IgD-negative memory B cell (primary cell): ENCODE data around the gene TAB3. TPM values are rescaled to one million over a fixed set of nuclear protein-coding genes. Genes with fewer than 3 reads are reported as not detected.

ENCODE experiments used
- H3K27ac Mint-ChIP-seq, 3 donors: one replicate each; pipeline ENCODE4 v1.8.0; 2020 to 2022; ENCODE audit warnings: mild to moderate bottlenecking in 3 of 3, mixed read lengths in 3 of 3, moderate library complexity in 1 of 3
- H3K27me3 Mint-ChIP-seq: one replicate; pipeline ENCODE4 v1.8.0; 2021; ENCODE audit warnings: mixed read lengths
- H3K36me3 Mint-ChIP-seq: one replicate; pipeline ENCODE4 v1.8.0; 2020; ENCODE audit warnings: mild to moderate bottlenecking, mixed read lengths
- H3K4me1 Mint-ChIP-seq, 3 donors: one replicate each; pipeline ENCODE4 v1.8.0; 2020 to 2022; ENCODE audit warnings: mixed read lengths in 3 of 3, mild to moderate bottlenecking in 1 of 3
- H3K4me3 Mint-ChIP-seq, 4 donors: one replicate each; pipeline ENCODE4 v1.8.0; 2020 to 2022; ENCODE audit warnings: mild to moderate bottlenecking in 4 of 4, mixed read lengths in 4 of 4, moderate library complexity in 3 of 4
- H3K9me3 Mint-ChIP-seq, 3 donors: one replicate each; pipeline ENCODE4 v1.8.0; 2020 to 2021; ENCODE audit warnings: mixed read lengths in 3 of 3, mild to moderate bottlenecking in 1 of 3
- polyA plus RNA-seq: library from polyadenylated mRNA; unstranded; fragments of 300-500 nt; fragmentation: Illumina TruSeq; gene quantifications from one replicate; pipeline ENCODE4 v1.2.3, GENCODE V29; 2021

The TAB3 gene
- polyA plus RNA-seq, 1 donor from 2014 or later = 4.6 TPM

DNA sequence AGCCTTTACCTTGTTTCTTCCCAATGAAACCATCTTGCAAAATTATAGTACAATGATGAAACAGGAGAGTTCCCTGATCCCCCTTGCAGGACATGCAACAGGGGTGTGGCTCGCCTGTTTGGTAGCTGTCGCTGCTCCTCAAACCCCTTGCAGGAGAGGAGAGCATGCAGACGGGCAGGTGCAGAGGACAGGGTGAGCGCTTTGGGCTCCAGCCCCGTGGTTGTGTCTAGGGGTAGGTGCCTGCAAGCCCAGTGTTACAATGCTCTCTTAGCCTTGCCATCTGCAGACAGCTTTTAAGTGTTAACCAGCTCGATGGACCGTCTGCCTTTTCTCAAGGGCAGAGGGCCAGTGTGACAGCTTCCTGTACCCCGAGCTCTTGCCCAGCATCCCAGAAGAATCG is 102.0 kb downstream of the TAB3 start:
- H3K4me3 Mint-ChIP-seq = no peak overlapping the region
- H3K27me3 Mint-ChIP-seq = peaks cover 1% of the 10 kb centered on the region

DNA sequence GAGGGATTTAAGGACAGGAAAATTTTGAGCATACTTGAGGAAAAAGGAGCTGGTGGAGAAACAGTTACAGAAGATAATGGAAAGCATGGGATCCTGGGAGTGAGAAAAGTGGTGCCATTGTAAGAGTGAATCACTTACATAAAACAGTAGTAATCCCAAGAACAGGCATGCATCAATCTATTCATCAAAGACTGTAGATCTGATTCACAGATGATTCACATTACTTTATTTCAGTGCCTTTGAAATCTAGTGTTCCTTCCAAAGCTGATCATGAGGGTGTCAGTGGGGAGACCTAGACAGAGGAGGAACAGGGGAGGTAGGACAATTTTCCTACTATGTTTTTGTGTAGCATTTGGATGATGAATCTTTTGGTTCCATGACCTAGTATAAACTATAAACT is 102.7 kb downstream of the TAB3 start:
- Mint-ChIP-seq H3K36me3 (no peaks in the 10 kb centered on the region), H3K27ac (no peak overlapping the region), H3K27me3 (peaks cover 1% of the 10 kb centered on the region), H3K4me1 (no peaks in the 10 kb centered on the region), H3K9me3 (peaks cover 0 to 7% (median 2%) of the 10 kb centered on the region in 3 donors), H3K4me3 (no peak overlapping the region)

More for the DNA sequence above, 102.0 kb downstream of the TAB3 start:
- Mint-ChIP-seq H3K27ac (no peak overlapping the region), H3K4me1 (no peaks in the 10 kb centered on the region), H3K9me3 (peaks cover 0 to 5% (median 2%) of the 10 kb centered on the region in 3 donors), H3K36me3 (no peaks in the 10 kb centered on the region)

DNA sequence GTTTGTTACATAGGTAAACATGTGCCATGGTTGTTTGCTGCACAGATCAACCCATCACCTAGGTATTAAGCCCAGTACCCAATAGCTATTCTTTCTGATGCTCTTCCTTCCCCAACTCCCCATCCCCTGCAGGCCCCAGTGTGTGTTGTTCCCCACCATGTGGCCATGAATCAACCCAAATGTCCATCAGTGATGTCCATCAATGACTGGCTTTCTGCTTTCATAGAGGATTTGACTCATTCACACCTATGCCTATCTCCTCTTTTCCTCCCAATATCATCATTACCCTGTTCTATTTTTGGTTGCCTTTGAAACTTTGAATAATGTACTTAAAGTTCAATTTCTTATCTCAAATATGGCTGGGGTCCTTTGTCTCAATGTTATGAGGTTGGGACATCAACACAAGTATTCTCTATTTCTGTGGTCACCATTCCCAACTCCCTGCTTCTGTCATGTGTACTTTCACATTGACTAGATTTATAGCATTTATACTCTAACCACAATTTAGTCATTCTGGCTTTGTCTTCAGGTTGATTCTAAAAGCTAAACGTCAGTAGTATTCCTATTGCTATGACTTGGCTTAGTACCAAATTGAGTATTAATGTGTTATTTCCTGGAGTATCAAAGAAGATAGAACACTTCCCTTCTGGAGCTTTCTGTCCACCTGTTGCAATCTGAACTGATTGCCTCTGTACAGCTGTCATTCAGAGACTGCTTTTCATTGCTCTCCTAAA is 107.2 kb downstream of the TAB3 start:
- no peak overlapping the region for H3K27ac Mint-ChIP-seq
- no peaks in the 10 kb centered on the region for H3K4me1 Mint-ChIP-seq
- H3K4me3 Mint-ChIP-seq = no peak overlapping the region
- H3K27me3 Mint-ChIP-seq = peaks cover 10% of the 10 kb centered on the region
- peaks cover 0 to 6% (median 0%) of the 10 kb centered on the region in 3 donors for H3K9me3 Mint-ChIP-seq
- no peaks in the 10 kb centered on the region for H3K36me3 Mint-ChIP-seq

DNA sequence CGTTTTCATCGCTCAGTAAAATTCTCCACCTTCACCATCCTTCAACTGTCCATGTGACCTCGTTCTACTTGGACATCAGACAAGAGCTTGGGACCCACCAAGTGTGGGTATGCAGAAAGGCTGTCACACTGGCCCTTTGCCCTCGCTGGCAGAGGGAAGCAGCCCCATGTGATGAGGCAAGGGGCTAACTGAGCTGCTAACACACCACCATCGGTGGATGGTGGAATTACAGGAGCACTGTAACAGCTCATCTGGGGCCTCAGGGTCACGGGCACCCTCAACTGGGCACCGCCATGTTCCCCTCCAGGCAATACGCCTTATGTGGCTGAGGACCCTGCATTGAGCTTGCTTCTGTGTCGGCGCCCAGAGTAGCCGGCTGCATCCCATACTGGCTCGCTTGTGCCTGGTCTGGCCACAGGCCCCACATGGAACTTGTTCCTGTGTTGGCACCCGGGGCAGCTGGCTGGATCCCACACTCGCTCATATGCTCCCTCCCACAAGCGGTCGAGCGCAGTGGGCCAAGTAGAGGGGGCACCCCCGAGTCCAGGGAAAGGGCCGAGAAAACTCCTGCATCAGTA is 109.5 kb downstream of the TAB3 start:
- H3K36me3 Mint-ChIP-seq = peaks cover 1% of the 10 kb centered on the region
- H3K27me3 Mint-ChIP-seq = peaks cover 9% of the 10 kb centered on the region
- H3K4me1 Mint-ChIP-seq = no peaks in the 10 kb centered on the region
- H3K4me3 Mint-ChIP-seq = no peak overlapping the region
- peaks cover 0 to 6% (median 3%) of the 10 kb centered on the region in 3 donors for H3K9me3 Mint-ChIP-seq
- H3K27ac Mint-ChIP-seq = no peak overlapping the region

DNA sequence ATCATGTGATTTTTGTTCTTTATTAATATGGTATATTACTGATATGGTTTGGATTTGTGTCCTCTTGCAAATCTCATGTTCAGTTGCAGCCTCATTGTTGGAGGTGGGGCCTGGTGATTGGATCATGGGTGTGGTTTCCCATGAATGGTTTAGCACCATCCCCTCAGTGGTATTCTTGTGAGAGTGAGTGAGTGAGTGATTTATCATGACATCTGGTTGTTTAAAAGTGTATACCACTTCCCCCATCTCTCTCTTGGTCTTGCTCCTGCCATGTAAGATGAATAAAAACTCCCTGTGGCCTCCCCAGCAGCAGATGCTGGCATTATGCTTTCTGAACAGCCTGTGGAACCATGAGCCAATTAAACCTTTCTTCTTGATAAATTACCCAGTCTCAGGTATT is 111.5 kb downstream of the TAB3 start:
- Mint-ChIP-seq H3K9me3 (peaks cover 0 to 6% (median 3%) of the 10 kb centered on the region in 3 donors), H3K27ac (no peak overlapping the region), H3K27me3 (peaks cover 9% of the 10 kb centered on the region), H3K4me3 (no peak overlapping the region), H3K36me3 (peaks cover 1% of the 10 kb centered on the region), H3K4me1 (no peaks in the 10 kb centered on the region)

Other genes starting within 250 kb of the TAB3 start
- 8.1 TPM for gene GK, start 235.8 kb downstream of the TAB3 start, polyA plus RNA-seq
- not detected for gene FTHL17, start 182.8 kb upstream of the TAB3 start, polyA plus RNA-seq